ENCODE measurements around the gene IDUA. TPM values are rescaled to one million over a fixed set of nuclear protein-coding genes. Genes with fewer than 3 reads are reported as not detected.

Gene IDUA
- total RNA-seq, 1 donor from 2014 or later = 32.9 TPM

GRCh38 chr4:989722-990471, 3.1 kb downstream of the IDUA start:
- no peak overlapping the region for H3K27ac Mint-ChIP-seq
- POLR2A ChIA-PET = no interaction called here
- DNase-seq (no peak), ATAC-seq (ENCODE audit: low read depth) (no peak)
- no peaks in the 10 kb centered on the region for H3K9me3 Mint-ChIP-seq
- intact Hi-C loops (cut with micrococcal nuclease) = loop anchor here (5.0 to 10.0 kb wide), 2 partner anchors 68 to 655 kb away; partner anchors contain the start of gene ZNF141
- CTCF ChIA-PET = no interaction called here
- H3K27me3 Mint-ChIP-seq = no peaks in the 10 kb centered on the region
- no peak overlapping the region for H3K4me3 Mint-ChIP-seq
- peaks cover 8% of the 10 kb centered on the region for H3K36me3 Mint-ChIP-seq (ENCODE audit: low read depth)
- no peak for TF ChIP-seq CTCF (IDR thresholded peaks at IDR 0.05)
- H3K4me1 Mint-ChIP-seq = peaks cover 17% of the 10 kb centered on the region

- Mint-ChIP-seq H3K4me1 (peaks cover 9% of the 10 kb centered on the region), H3K9me3 (no peaks in the 10 kb centered on the region), H3K4me3 (no peak overlapping the region), H3K36me3 (ENCODE audit: low read depth) (peaks cover 8% of the 10 kb centered on the region), H3K27me3 (no peaks in the 10 kb centered on the region), H3K27ac (no peak overlapping the region)
- DNase-seq (no peak), ATAC-seq (ENCODE audit: low read depth) (no peak)
- ChIA-PET CTCF (no interaction called here), POLR2A (interaction anchor here (0.6 kb wide), 1 partner anchor 25 kb away, joined by 3 read pairs; no protein-coding TSS in a partner anchor)
- TF ChIP-seq CTCF (IDR thresholded peaks at IDR 0.05) = no peak
- intact Hi-C loops (cut with micrococcal nuclease) = no loop called here
These were observed 4.0 kb downstream of the IDUA start for GRCh38 chr4:990746-991367.

GRCh38 chr4:991451-992296, 4.8 kb downstream of the IDUA start:
- peaks cover 8% of the 10 kb centered on the region for H3K36me3 Mint-ChIP-seq (ENCODE audit: low read depth)
- POLR2A ChIA-PET = no interaction called here
- no peak for TF ChIP-seq CTCF (IDR thresholded peaks at IDR 0.05)
- CTCF ChIA-PET = no interaction called here
- H3K9me3 Mint-ChIP-seq = no peaks in the 10 kb centered on the region
- no peak overlapping the region for H3K4me3 Mint-ChIP-seq
- no peak for ATAC-seq (ENCODE audit: low read depth)
- H3K27me3 Mint-ChIP-seq = no peaks in the 10 kb centered on the region
- H3K4me1 Mint-ChIP-seq = peaks cover 4% of the 10 kb centered on the region
- no peak overlapping the region for H3K27ac Mint-ChIP-seq
- no peak for DNase-seq
- intact Hi-C loops (cut with micrococcal nuclease) = no loop called here

- CTCF ChIA-PET = no interaction called here
- Mint-ChIP-seq H3K27me3 (peaks cover 3% of the 10 kb centered on the region), H3K4me1 (peaks cover 6% of the 10 kb centered on the region), H3K4me3 (no peak overlapping the region), H3K27ac (no peak overlapping the region), H3K9me3 (no peaks in the 10 kb centered on the region), H3K36me3 (ENCODE audit: low read depth) (peaks cover 8% of the 10 kb centered on the region)
- intact Hi-C loops (cut with micrococcal nuclease) = no loop called here
- DNase-seq (no peak), ATAC-seq (ENCODE audit: low read depth) (peak; percentile 43)
- no peak for TF ChIP-seq CTCF (IDR thresholded peaks at IDR 0.05)
- POLR2A ChIA-PET = no interaction called here
These were observed 5.7 kb downstream of the IDUA start for GRCh38 chr4:992297-993110.
